ELF-1 (cell line): Measurements from ENCODE around the gene GFY.

Source experiments
- DNase-seq: peaks from one replicate; pipeline ENCODE4 v3.0.0-alpha.2; 2016; ENCODE audit warnings: low read depth, low spot score

The GFY gene

GRCh38 chr19:49427855-49428546, 2.8 kb downstream of the GFY start:
- DNase-seq = peak; percentile 63

DNA sequence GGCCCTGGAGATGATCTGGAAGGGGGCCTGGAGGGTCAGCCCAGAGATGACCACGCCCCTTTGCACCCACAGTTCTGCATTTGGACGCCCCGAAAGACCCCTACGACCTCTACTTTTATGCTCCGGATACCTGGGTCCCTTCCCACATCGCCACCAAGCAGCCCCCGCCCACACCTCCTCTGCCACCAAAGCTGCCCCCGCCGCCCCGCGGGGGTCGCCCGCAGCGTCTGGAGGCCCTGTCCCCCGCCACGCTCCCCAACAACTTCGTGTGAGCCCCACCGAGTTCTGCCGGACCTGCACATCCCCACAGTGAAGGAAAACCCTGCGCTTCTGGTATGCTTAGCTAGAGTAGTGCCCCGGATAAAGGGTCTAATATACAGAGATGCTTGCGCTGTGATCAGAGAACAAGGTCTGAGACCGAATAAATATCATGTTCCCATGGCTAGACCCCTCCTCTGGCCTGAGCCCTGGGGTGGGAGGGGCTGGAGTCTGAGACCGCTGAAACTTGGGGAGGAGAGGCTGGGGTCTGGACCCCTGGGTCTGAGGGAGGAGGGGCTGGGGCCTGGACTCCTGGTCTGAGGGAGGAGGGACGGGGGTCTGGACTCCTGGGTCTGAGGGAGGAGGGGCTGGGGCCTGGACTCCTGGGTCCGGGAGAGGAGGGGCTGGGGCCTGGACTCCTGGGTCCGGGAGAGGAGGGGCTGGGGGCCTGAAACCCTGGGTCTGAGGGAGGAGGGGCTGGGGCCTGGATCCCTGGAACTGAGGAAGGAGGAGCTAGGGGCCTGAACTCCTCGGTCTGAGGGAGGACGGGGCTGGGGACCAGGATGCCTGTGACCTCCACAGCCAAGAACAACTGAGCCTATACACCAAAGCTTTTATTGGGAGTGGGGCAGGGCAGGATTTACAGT, 3.6 kb downstream of the GFY start:
- DNase-seq = no peak

DNA sequence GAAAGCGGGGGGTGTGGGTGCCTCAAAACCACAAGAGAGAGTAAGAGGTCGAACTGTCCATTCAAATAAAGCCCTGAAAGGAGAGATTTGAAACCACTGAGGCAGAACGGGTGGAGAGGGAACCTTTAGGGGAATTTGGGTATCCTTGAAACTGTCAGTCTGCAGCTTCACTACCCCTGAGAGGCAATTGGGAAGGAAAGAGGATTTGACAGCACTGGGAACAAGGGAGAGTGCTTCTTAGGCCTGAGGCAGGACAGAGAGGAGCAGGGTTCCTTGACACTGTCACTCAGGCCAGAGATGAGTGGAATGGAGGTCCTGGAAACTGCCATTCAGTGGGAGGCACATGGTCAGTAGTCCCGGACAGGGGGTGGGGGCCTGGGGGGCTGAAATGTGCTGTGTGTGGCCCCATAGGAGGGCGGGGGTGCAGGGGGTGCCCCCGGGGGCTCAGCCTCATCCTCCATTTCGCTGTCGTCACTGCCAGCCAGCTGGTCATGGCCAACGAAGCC, 5.0 kb downstream of the GFY start:
- DNase-seq = no peak

DNA sequence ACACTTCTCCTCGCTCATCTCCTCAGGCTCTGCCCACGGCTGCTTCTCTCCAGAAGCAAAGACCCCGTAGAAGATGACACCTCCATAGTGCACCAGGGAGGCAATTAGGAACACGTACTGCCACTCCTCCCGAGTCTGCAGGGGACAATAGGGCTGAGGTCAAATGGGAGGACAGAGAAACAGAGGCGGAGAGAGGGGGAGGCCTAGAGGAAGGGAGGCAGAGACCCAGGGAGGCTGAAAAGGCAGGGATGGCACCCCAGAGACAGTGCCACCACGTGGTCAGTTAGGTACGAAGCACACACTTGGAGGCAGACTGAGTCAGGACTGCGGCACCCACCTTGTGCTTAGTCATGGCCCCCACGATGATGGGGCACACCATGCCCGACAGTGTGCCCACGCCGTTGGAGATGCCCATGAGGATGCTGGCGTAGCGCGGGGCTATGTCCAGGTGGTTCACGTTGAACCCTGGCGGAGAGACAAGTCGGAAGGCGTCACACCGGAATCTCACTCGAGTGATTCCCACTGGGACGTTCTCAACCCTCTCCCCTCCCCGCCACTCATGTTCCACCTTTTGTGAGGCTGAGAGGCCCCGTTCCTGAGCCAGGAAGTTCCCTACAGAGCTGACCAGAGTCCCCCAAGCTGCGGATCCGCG, 5.6 kb downstream of the GFY start:
- DNase-seq = no peak

GRCh38 chr19:49431330-49431749, 6.2 kb downstream of the GFY start:
- DNase-seq = no peak

DNA sequence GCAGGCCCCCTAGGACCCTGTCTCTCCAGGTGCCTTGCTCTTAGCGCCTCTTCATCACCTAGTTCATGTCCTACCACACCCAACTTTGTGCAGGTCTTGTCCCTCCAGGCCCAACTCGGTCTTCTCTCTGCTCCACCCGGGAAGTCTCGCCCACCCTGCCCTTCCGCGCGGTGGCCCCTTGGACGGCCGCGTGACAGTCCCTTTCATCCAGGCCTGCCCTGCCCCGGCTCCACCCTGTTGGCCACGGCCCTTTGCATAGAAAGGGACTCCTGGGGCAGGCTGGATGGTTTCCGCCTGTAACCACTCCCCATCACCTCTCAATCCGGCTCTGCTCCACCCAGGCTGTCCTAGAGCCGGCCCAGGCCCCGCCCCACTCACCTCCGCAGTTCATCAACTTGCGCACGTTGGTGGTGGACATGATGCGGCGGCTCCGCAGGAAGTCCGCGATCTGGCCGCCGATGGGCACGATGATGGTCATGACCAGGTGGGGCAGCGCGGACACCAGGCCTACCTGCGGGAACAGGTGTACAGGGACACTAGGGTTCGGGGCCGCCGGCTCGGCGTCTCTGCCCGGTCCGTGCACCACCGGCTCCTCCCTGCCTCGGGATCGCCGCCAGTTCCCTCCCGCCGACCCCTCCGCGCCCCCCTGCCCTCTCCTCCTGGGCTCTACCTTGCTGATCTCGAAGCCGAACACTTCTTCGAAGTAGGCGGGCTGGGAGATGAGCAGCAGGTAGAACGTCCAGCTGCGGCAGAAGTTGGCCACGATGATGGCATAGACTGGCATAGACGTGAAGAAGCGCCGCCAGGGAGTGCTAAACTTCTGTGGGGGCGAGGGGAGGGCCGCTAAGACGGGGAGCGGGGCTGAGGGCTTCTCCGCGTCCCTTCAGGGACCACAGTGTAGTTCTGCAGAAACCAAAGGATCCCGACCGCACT, 7.2 kb downstream of the GFY start:
- DNase-seq = peak; percentile 80

DNA sequence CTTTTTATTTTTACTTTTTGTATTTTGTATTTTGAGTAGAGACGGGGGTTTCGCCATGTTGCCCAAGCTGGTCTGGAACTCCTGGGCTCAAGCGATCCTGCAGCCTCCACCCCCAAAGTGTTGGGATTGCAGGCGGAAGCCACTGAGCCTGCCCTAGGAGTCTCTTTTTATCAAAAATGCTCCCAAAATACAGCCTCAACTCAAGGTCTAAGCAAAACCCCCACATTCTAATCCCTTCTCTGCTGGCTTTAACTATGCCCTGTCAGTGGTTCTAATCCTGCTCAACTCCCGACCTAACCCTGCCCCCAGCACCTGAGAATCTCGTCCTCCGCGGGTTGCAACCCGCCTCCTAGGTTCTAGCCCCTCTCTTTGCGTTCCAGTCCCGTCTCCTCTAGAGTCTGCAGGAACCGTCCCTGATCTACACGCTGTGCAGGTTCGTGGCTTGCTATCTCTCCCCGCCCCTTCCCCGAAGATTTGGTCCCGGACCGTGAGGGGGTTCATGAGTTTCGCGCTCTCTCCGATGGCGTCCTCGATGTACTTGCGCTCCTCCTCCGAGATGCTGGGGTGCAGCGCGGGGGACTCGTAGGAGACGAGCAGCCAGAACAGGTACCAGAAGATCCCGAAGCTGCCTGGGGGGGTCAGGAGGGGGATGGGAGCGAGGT, 8.2 kb downstream of the GFY start:
- DNase-seq = no peak

GRCh38 chr19:49434907-49435583, 9.9 kb downstream of the GFY start:
- no peak for DNase-seq

- no peak for DNase-seq
Observed at GRCh38 chr19:49435670-49436069, 10.5 kb downstream of the GFY start.

DNA sequence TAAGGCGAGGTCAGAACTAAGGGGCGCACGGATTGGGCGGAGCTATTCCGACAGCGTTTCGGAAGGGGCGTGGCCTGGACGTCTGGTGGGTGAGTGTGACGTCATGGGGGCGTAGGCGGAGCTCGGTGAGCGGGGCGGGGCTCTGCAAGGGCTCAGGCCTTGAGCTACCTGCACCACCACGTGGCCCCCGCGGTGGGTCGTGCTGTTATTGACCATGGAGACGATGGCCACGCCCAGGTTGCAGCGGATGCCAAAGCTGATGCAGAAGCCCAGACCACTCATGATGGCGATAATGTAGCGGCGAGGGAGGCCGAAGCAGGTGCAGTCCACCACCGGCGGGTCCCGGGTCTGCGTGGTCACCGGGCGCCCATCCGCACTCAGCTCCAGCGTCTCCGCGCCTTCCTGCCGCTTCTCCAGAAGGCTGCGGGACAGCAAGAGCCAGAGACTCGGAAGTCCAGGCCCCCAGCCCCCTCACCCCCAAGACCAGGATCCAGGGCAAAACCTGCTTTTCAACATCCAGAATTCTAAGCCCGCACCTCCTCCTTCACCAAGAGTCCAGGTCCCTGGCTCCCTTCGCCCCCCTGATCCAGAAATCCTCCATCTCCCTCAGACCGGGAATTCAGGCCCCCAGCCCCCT, 11.3 kb downstream of the GFY start:
- DNase-seq = peak; percentile 85

DNA sequence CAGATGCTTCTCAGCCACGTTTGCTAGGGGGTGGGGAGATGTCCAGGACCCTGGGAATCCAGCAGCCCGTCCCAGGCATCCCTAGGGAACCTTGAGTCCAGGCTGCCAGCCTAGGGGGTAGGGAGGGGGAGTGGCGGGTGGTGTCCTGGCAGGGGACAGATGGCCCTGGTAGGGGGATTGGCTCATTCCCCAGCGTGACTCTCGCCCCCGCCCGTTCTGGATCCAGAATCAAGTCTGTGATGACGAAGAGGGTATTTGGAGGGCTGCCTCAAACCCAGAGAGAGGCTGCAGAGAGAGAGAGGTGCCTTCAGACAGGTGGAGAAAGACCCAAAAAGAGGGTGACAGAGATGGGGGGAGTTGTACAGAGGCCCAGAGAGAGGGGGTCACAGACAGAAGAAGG, 12.0 kb downstream of the GFY start:
- DNase-seq = no peak

DNA sequence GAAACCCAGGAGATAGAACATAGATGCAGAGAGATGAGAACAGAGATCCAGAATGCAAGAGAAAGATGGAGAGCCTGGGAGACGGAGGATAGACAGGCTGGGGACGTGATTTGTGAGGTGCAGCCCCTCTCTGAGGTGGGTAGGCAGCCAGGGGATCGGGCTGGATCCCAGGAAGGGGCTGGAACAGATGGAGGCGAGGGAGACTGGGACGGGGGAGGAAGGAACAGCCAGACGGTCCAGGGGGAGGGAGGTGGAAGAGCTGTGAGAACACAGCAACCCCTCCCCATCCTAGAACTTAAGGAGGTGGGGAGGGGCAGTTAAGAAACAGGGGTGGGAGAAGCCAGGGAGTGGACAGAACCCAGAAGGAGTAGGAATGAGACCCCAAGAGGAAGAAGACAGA, 13.1 kb downstream of the GFY start:
- DNase-seq = no peak

DNA sequence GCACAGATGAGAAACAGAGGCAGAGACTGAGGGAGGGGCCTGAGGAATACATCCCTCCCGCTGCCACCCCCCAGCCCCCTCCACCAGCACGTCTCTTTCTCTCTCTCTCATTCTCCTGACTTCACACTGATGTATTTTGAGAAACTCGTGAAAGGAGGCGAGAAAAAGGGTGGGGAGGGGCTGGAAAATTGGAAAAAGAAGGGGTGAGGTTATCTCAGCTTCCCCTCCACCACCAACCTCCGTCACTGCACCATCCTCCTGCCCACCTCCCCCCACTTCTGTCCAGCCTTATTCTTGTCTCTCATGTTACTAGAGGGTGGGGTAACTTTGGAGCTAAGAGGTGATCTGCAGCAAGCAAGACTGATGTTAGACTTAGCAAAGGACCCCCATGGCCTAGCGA, 14.6 kb downstream of the GFY start:
- DNase-seq = no peak

- DNase-seq = no peak
Observed at GRCh38 chr19:49440439-49441209, 15.4 kb downstream of the GFY start.

- DNase-seq = peak; percentile 51
Observed at GRCh38 chr19:49441210-49441959, 16.2 kb downstream of the GFY start, which contains the start of gene SLC17A7. TSS of gene SLC17A7 (minus strand) at chr19:49441527. CDS start at chr19:49441379, 148 bp downstream.

- DNase-seq = no peak
Observed at GRCh38 chr19:49441960-49442350, 16.8 kb downstream of the GFY start.

- DNase-seq = no peak
Observed at GRCh38 chr19:49442354-49442753, 17.2 kb downstream of the GFY start.
